Middle frontal gyrus (tissue), 1 donor: ENCODE results near the gene REV1.
"Not testable (repeated sequence)": the region's sequence is repeated elsewhere in the genome, so short reads cannot be mapped to it uniquely, and the experiment has no call there.

Source experiments
- DNase-seq: peaks from one replicate; pipeline ENCODE4 v3.0.0-alpha.2; 2015; ENCODE audit warnings: low spot score; ENCODE audit errors: extremely low spot score

REV1 gene

GRCh38 chr2:99354825-99355224, 135.0 kb downstream of the REV1 start:
- not testable (repeated sequence) for DNase-seq

GRCh38 chr2:99354070-99354469, 135.7 kb downstream of the REV1 start:
- no peak for DNase-seq
